Posterior cingulate gyrus (tissue), 11 donors: ENCODE data around the gene SLC7A7.
"Not testable (repeated sequence)": the region's sequence is repeated elsewhere in the genome, so short reads cannot be mapped to it uniquely, and the experiment has no call there.

Experiments
- DNase-seq, 10 donors: peaks; one replicate each; pipeline versions ENCODE4 v3.0.0 to v3.0.0-alpha.2; 2020 to 2021; ENCODE audit warnings: mixed read lengths in 3 of 10
- intact Hi-C: fragments of 100-400 bp; cut with DNase I; formaldehyde crosslinking; loops from one replicate; pipeline ENCODE4 v1.15.1; 2023

The SLC7A7 gene

GRCh38 chr14:22824711-22825359, 9.6 kb upstream of the SLC7A7 start:
- intact Hi-C loops = loop anchor here (10.0 kb wide), 1 partner anchor 60 kb away; the partner anchor contains the start of gene OXA1L
- DNase-seq = peak in 1 of 10 donors; percentile 13

- peak in 9 of 10 donors; percentile 36 to 94 (median 68) for DNase-seq
- intact Hi-C loops = loop anchor here (1.0 to 10.0 kb wide), 2 partner anchors 31 to 58 kb away; partner anchors contain the start of gene OXA1L
These were observed 7.4 kb upstream of the SLC7A7 start for GRCh38 chr14:22822571-22823098.

- intact Hi-C loops = loop anchor here (10.0 kb wide), 1 partner anchor 57 kb away; the partner anchor contains the start of gene OXA1L
- DNase-seq = peak in 1 of 10 donors; percentile 76
These were observed 6.9 kb upstream of the SLC7A7 start for GRCh38 chr14:22822016-22822570.

- DNase-seq = peak in 1 of 10 donors; percentile 74
- intact Hi-C loops = loop anchor here (10.0 kb wide), 1 partner anchor 57 kb away; the partner anchor contains the start of gene OXA1L
These were observed 6.2 kb upstream of the SLC7A7 start for GRCh38 chr14:22821193-22822015.

GRCh38 chr14:22820731-22821130, 5.5 kb upstream of the SLC7A7 start:
- intact Hi-C loops = loop anchor here (10.0 kb wide), 1 partner anchor 56 kb away; the partner anchor contains the start of gene OXA1L

GRCh38 chr14:22819151-22819988, 4.1 kb upstream of the SLC7A7 start:
- peak in 1 of 10 donors; percentile 78 for DNase-seq

More at GRCh38 chr14:22820731-22821130, 5.5 kb upstream of the SLC7A7 start:
- peak in 1 of 10 donors; percentile 52 for DNase-seq

GRCh38 chr14:22814373-22814772, 862 bp downstream of the SLC7A7 start:
- intact Hi-C loops = no loop called here
- DNase-seq = peak in 1 of 10 donors; percentile 2

More at GRCh38 chr14:22819151-22819988, 4.1 kb upstream of the SLC7A7 start:
- intact Hi-C loops = no loop called here

- DNase-seq = peak in 1 of 10 donors; percentile 48
These were observed 2.1 kb downstream of the SLC7A7 start for GRCh38 chr14:22813145-22813544.

GRCh38 chr14:22812744-22813143, 2.5 kb downstream of the SLC7A7 start:
- intact Hi-C loops = no loop called here
- peak in 1 of 10 donors; percentile 55 for DNase-seq

More at GRCh38 chr14:22813145-22813544, 2.1 kb downstream of the SLC7A7 start:
- intact Hi-C loops = no loop called here

- DNase-seq = peak in 1 of 10 donors; percentile 31
- intact Hi-C loops = no loop called here
These were observed 3.5 kb downstream of the SLC7A7 start for GRCh38 chr14:22811722-22812121.

- intact Hi-C loops = no loop called here
- DNase-seq = peak in 1 of 10 donors; percentile 11
These were observed 6.6 kb downstream of the SLC7A7 start for GRCh38 chr14:22808388-22809209.

- intact Hi-C loops = no loop called here
- DNase-seq = peak in 1 of 10 donors; percentile 9
These were observed 7.7 kb downstream of the SLC7A7 start for GRCh38 chr14:22807432-22808087.

GRCh38 chr14:22805235-22805634, 10.0 kb downstream of the SLC7A7 start:
- peak in 1 of 10 donors; percentile 2 for DNase-seq
- intact Hi-C loops = not testable (repeated sequence)

GRCh38 chr14:22803687-22803974, 11.6 kb downstream of the SLC7A7 start:
- intact Hi-C loops = no loop called here
- peak in 1 of 10 donors; percentile 30 for DNase-seq

GRCh38 chr14:22802860-22803686, 12.2 kb downstream of the SLC7A7 start:
- peak in 1 of 10 donors; percentile 33 for DNase-seq
- intact Hi-C loops = no loop called here

GRCh38 chr14:22801716-22802115, 13.5 kb downstream of the SLC7A7 start:
- intact Hi-C loops = no loop called here
- DNase-seq = no peak

GRCh38 chr14:22800346-22800745, 14.9 kb downstream of the SLC7A7 start:
- DNase-seq = no peak
- intact Hi-C loops = no loop called here
